WI38 (cell line): Measurements from ENCODE around the gene TMEM231.
A peak's percentile ranks its signal among the peaks of the same experiment; 100 is the strongest.

ENCODE experiments used
- H3K4me3 ChIP-seq: 2 replicates; pipeline ENCODE4 v1.5.1; 2011; ENCODE audit warnings: low read depth, mild to moderate bottlenecking, control low read depth, low read length
- CTCF ChIP-seq: IDR thresholded peaks from 2 replicates; pipeline ENCODE4 v1.5.1; 2012; ENCODE audit warnings: low read depth, mild to moderate bottlenecking, control low read depth, low read length

The TMEM231 gene

GRCh38 chr16:75566040-75566757 is 10.1 kb upstream of the TMEM231 start, which contains the start of gene GABARAPL2:
TSS of gene GABARAPL2 (plus strand) at chr16:75566379. CDS start at chr16:75566487, 108 bp downstream.
- TF ChIP-seq CTCF: no peak
- peak within 1 kb of the TSS; percentile 92 for H3K4me3 ChIP-seq

- no peak for TF ChIP-seq CTCF
- peak overlapping the region; percentile 92 for H3K4me3 ChIP-seq
These were observed 9.6 kb upstream of the TMEM231 start for GRCh38 chr16:75565640-75566039.

- TF ChIP-seq CTCF: no peak
- H3K4me3 ChIP-seq: no peak overlapping the region
These were observed 3.7 kb upstream of the TMEM231 start for GRCh38 chr16:75559564-75560372.

GRCh38 chr16:75558846-75559401 is 2.9 kb upstream of the TMEM231 start:
- H3K4me3 ChIP-seq: no peak overlapping the region
- TF ChIP-seq CTCF: no peak

GRCh38 chr16:75556431-75556950 is 439 bp upstream of the TMEM231 start:
- peak overlapping the region; percentile 72 for H3K4me3 ChIP-seq
- TF ChIP-seq CTCF: no peak

GRCh38 chr16:75555213-75555706 is 792 bp downstream of the TMEM231 start:
- TF ChIP-seq CTCF: no peak
- H3K4me3 ChIP-seq: peak overlapping the region; percentile 72
